ENCODE results near the gene PRKN. TPM values are rescaled to one million over a fixed set of nuclear protein-coding genes. Genes with fewer than 3 reads are reported as not detected.

Gene PRKN
- total and polyA plus RNA-seq, 2 experiments from 2014 or later: 2.3 to 3.9 TPM

GRCh38 chr6:161432546-161432945 lies 1295.0 kb downstream of the PRKN start:
- TF ChIP-seq EZH2 (IDR thresholded peaks at IDR 0.05; ENCODE audit: borderline replicate concordance): no peak
- no peak for TF ChIP-seq CTCF (IDR thresholded peaks at IDR 0.05; ENCODE audit: poor library complexity)
- no peak for TF ChIP-seq EZH2phosphoT487 (IDR thresholded peaks at IDR 0.05; ENCODE audit: low read depth, severe bottlenecking, unreplicated experiment)
- H3K4me2 ChIP-seq: no peak overlapping the region
- DNase-seq (ENCODE audit: low spot score): no peak
- no peaks in the 10 kb centered on the region for H3K9me2 ChIP-seq (replicated peaks; ENCODE audit: insufficient read depth)
- no peak overlapping the region for H2AFZ ChIP-seq
- peaks cover 8% of the 10 kb centered on the region for H3K4me1 ChIP-seq (ENCODE audit: insufficient read depth)
- no peak overlapping the region for H3K4me3 ChIP-seq
- no peaks in the 10 kb centered on the region for H3K27me3 ChIP-seq
- no peaks in the 10 kb centered on the region for H4K20me1 ChIP-seq (ENCODE audit: insufficient read depth, poor library complexity, severe bottlenecking)
- no peak overlapping the region for H3K27ac ChIP-seq
- H3K79me2 ChIP-seq: no peaks in the 10 kb centered on the region
- 86% methylated on average over 3 of the region's 3 CpGs for WGBS (ENCODE audit: low lambda C conversion rate, missing lambda C conversion rate)
- no peaks in the 10 kb centered on the region for H3K9me3 ChIP-seq (ENCODE audit: low read depth)
- no peaks in the 10 kb centered on the region for H3K36me3 ChIP-seq (replicated peaks; ENCODE audit: insufficient read depth, low read depth)

GRCh38 chr6:161429921-161430490 lies 1297.6 kb downstream of the PRKN start:
- no peak for DNase-seq (ENCODE audit: low spot score)
- no peak overlapping the region for H3K4me3 ChIP-seq

GRCh38 chr6:161424421-161424820 lies 1303.1 kb downstream of the PRKN start:
- no peak for DNase-seq (ENCODE audit: low spot score)
- H3K4me2 ChIP-seq: no peak overlapping the region
- H3K4me1 ChIP-seq (ENCODE audit: insufficient read depth): no peaks in the 10 kb centered on the region
- TF ChIP-seq EZH2phosphoT487 (IDR thresholded peaks at IDR 0.05; ENCODE audit: low read depth, severe bottlenecking, unreplicated experiment) (no peak), CTCF (IDR thresholded peaks at IDR 0.05; ENCODE audit: poor library complexity) (no peak), EZH2 (IDR thresholded peaks at IDR 0.05; ENCODE audit: borderline replicate concordance) (no peak)
- H3K4me3 ChIP-seq: no peak overlapping the region
- H3K79me2 ChIP-seq: no peaks in the 10 kb centered on the region
- no peaks in the 10 kb centered on the region for H3K36me3 ChIP-seq (replicated peaks; ENCODE audit: insufficient read depth, low read depth)
- H3K27ac ChIP-seq: no peak overlapping the region
- H3K9me3 ChIP-seq (ENCODE audit: low read depth): no peaks in the 10 kb centered on the region
- H3K27me3 ChIP-seq: no peaks in the 10 kb centered on the region
- H3K9me2 ChIP-seq (replicated peaks; ENCODE audit: insufficient read depth): no peaks in the 10 kb centered on the region
- H2AFZ ChIP-seq: no peak overlapping the region
- no peaks in the 10 kb centered on the region for H4K20me1 ChIP-seq (ENCODE audit: insufficient read depth, poor library complexity, severe bottlenecking)

More at GRCh38 chr6:161429921-161430490, 1297.6 kb downstream of the PRKN start:
- no peak for TF ChIP-seq EZH2phosphoT487 (IDR thresholded peaks at IDR 0.05; ENCODE audit: low read depth, severe bottlenecking, unreplicated experiment)
- no peak for TF ChIP-seq EZH2 (IDR thresholded peaks at IDR 0.05; ENCODE audit: borderline replicate concordance)
- TF ChIP-seq CTCF (IDR thresholded peaks at IDR 0.05; ENCODE audit: poor library complexity): no peak
- Histone ChIP-seq H3K27ac (no peak overlapping the region), H3K4me2 (no peak overlapping the region), H2AFZ (no peak overlapping the region), H4K20me1 (ENCODE audit: insufficient read depth, poor library complexity, severe bottlenecking) (no peaks in the 10 kb centered on the region), H3K36me3 (replicated peaks; ENCODE audit: insufficient read depth, low read depth) (no peaks in the 10 kb centered on the region), H3K9me2 (replicated peaks; ENCODE audit: insufficient read depth) (no peaks in the 10 kb centered on the region), H3K27me3 (no peaks in the 10 kb centered on the region), H3K79me2 (no peaks in the 10 kb centered on the region), H3K9me3 (ENCODE audit: low read depth) (no peaks in the 10 kb centered on the region), H3K4me1 (ENCODE audit: insufficient read depth) (peaks cover 1% of the 10 kb centered on the region)
- WGBS (ENCODE audit: low lambda C conversion rate, missing lambda C conversion rate): 87% methylated on average over 3 of the region's 3 CpGs
